GM12874 (cell line): ENCODE measurements around the gene POU4F2.

Source experiments
- TF ChIP-seq, protein P1 (sequence below): IDR thresholded peaks from 2 replicates; pipeline ENCODE4 v1.5.1; 2011; ENCODE audit warnings: low read depth, mild to moderate bottlenecking, control low read depth, low read length, moderate library complexity; ENCODE audit not compliant: insufficient read depth

The POU4F2 gene, protein sequence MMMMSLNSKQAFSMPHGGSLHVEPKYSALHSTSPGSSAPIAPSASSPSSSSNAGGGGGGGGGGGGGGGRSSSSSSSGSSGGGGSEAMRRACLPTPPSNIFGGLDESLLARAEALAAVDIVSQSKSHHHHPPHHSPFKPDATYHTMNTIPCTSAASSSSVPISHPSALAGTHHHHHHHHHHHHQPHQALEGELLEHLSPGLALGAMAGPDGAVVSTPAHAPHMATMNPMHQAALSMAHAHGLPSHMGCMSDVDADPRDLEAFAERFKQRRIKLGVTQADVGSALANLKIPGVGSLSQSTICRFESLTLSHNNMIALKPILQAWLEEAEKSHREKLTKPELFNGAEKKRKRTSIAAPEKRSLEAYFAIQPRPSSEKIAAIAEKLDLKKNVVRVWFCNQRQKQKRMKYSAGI

DNA sequence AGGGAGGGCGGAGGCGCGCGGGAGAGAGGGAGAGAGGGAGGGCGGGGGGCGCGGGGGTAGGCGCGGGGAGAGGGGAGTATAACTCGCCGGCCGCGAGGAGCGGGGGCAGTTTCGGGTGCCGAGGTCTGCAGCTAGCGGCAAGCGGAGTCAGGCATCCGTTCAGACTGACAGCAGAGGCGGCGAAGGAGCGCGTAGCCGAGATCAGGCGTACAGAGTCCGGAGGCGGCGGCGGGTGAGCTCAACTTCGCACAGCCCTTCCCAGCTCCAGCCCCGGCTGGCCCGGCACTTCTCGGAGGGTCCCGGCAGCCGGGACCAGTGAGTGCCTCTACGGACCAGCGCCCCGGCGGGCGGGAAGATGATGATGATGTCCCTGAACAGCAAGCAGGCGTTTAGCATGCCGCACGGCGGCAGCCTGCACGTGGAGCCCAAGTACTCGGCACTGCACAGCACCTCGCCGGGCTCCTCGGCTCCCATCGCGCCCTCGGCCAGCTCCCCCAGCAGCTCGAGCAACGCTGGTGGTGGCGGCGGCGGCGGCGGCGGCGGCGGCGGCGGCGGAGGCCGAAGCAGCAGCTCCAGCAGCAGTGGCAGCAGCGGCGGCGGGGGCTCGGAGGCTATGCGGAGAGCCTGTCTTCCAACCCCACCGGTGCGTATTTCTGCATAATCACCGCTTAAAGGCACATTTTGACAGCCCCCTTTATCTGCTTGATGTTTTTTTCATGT, at the start of gene POU4F2:
POU4F2 (plus strand) TSS at position 108 of the 720 bp plus-strand sequence; CDS start at position 356, 248 bp downstream.
- TF ChIP-seq, protein P1, sequence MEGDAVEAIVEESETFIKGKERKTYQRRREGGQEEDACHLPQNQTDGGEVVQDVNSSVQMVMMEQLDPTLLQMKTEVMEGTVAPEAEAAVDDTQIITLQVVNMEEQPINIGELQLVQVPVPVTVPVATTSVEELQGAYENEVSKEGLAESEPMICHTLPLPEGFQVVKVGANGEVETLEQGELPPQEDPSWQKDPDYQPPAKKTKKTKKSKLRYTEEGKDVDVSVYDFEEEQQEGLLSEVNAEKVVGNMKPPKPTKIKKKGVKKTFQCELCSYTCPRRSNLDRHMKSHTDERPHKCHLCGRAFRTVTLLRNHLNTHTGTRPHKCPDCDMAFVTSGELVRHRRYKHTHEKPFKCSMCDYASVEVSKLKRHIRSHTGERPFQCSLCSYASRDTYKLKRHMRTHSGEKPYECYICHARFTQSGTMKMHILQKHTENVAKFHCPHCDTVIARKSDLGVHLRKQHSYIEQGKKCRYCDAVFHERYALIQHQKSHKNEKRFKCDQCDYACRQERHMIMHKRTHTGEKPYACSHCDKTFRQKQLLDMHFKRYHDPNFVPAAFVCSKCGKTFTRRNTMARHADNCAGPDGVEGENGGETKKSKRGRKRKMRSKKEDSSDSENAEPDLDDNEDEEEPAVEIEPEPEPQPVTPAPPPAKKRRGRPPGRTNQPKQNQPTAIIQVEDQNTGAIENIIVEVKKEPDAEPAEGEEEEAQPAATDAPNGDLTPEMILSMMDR: no peak

DNA sequence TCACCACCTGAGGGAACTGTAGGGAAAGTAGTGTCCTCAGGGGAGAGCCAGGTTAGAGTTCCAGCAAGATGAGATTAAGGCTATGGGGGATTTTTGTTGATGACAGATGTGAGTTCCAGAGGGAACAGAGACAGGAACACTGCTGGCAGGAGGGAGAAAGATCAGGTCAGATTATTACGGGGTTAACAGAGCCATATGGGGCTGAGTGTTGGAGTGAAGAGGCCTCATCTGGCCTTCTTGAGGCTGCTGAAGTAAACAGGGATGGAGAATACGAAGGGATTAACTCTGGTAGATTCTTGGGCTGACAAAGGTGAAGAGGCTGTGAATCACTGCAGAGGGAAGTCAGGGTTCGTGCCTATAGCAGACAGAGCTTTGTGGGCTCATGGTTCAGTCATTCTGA, 47.9 kb upstream of the POU4F2 start:
- TF ChIP-seq, protein P1: no peak

DNA sequence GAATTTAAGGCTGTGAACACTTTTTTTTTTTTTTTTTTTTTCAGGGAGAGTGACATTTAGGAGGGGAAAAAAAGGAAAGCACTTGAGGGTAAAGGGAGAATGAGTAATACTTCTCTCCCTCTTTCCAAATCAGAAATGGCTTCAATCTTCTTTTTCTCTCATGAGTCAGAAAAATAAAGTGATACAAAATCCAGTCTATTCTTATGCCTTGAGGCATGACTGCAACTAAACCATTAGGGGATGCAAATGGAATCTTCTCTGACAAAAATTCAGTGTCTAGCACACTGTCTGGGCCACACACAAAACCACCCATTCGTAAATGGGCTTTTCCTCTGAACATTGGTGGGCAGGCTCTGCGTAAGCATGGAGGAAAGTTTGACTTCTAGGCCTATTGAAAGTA, 46.7 kb upstream of the POU4F2 start:
- TF ChIP-seq, protein P1: no peak

GRCh38 chr4:146632770-146633470, 5.8 kb upstream of the POU4F2 start:
- TF ChIP-seq, protein P1: no peak

GRCh38 chr4:146633471-146633800, 5.3 kb upstream of the POU4F2 start:
- TF ChIP-seq, protein P1: no peak

DNA sequence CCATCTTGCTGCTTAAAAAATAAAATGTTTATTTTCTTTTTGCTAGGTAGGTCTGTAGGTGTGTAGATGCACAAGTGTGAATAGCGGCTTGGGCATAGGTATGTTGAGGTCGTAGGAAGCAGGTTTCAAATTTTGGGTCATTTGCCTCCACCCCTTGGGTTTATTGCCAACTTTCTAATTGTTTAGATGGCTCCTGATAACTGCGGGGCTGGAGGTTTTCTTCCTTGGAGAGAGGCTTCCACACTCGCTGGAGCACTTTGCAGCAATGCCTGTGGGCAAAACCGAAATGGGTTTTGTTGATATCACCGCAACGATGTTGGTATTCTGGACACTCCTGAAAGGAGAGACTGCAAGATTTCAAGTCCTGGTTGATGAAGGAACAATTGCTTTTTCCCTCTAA, 3.9 kb upstream of the POU4F2 start:
- TF ChIP-seq, protein P1: no peak

DNA sequence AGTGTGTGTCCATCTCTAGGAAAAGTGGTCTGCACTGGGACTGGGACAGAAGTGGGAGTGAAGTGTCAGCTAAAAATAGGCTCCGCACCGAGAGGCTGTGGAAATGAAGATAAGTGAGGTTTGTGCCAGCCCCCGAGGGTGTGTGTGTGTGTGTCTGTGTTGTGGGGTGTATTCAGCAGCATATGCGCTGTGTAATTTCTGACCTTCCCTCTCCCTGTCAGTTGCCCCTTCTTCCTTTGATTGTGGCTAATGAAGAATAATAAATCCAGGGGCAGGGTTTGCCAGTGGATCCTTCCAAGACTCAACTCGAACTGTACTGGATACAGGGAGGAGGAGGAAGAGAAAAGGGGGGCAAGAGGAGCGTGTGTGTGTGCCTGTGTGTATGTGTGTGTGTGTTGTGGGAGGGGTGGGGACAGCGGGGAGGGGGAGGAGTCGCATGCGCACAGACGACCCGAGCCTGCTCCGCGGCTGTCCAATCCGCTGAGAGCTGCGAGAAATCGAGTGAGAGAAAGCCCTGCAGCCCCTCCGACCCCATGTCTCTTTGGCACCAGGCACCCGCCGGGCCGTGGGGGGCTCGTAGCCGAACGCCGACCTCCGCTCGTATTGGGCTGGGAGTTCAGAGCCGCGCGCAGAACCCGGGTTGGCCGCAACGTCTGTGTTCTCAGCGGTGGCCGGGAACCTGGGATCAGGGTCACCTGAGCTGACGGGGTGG, 916 bp upstream of the POU4F2 start:
- TF ChIP-seq, protein P1: no peak
